Mesenchymal stem cell (in vitro differentiated cells and primary cell): ENCODE data around the gene NIT1.

Experiments used
- DNase-seq: peaks from one replicate; pipeline ENCODE4 v3.0.0-alpha.2; 2013
- H2AFZ ChIP-seq: one replicate; pipeline ENCODE4 v1.6.1; 2013; ENCODE audit warnings: low read depth, mild to moderate bottlenecking, control low read depth, inconsistent platforms, low read length, moderate library complexity
- H2AK5ac ChIP-seq: 2 replicates; pipeline ENCODE4 v1.6.1; 2013; ENCODE audit warnings: low read length, moderate library complexity, mild to moderate bottlenecking, inconsistent platforms; ENCODE audit not compliant: severe bottlenecking
- H2BK120ac ChIP-seq: one replicate; pipeline ENCODE4 v1.6.1; 2013; ENCODE audit warnings: low read depth, mild to moderate bottlenecking, inconsistent platforms, low read length, moderate library complexity
- H2BK12ac ChIP-seq, 2 experiments: one replicate each; pipeline ENCODE4 v1.6.1; 2013; ENCODE audit warnings: inconsistent platforms in 2 of 2, low read length in 2 of 2, mild to moderate bottlenecking in 2 of 2, moderate library complexity in 2 of 2, control low read depth in 1 of 2
- H2BK15ac ChIP-seq: one replicate; pipeline ENCODE4 v1.6.1; 2013; ENCODE audit warnings: mild to moderate bottlenecking, low read depth, inconsistent platforms; ENCODE audit not compliant: poor library complexity, severe bottlenecking
- H2BK5ac ChIP-seq: 2 replicates; pipeline ENCODE4 v1.6.1; 2013; ENCODE audit warnings: low read depth, mild to moderate bottlenecking, low read length, control low read depth, inconsistent platforms; ENCODE audit not compliant: poor library complexity, severe bottlenecking
- H3K14ac ChIP-seq, 2 experiments: one replicate each; pipeline ENCODE4 v1.6.1; 2013; ENCODE audit warnings: inconsistent platforms in 2 of 2, low read length in 2 of 2, control low read depth in 1 of 2, mild to moderate bottlenecking in 1 of 2, moderate library complexity in 1 of 2
- H3K18ac ChIP-seq, 2 experiments: one replicate each; pipeline ENCODE4 v1.6.1; 2013; ENCODE audit warnings: inconsistent platforms in 2 of 2, low read length in 2 of 2, control low read depth in 1 of 2, low read depth in 1 of 2, mild to moderate bottlenecking in 1 of 2
- H3K23ac ChIP-seq, 2 experiments: one replicate each; pipeline ENCODE4 v1.6.1; 2013; ENCODE audit warnings: inconsistent platforms in 2 of 2, low read length in 2 of 2, mild to moderate bottlenecking in 2 of 2, moderate library complexity in 2 of 2, control low read depth in 1 of 2
- H3K27ac ChIP-seq: 2 replicates; pipeline ENCODE4 v1.5.1; 2013; ENCODE audit warnings: mild to moderate bottlenecking, moderate library complexity, low read length, control low read depth, inconsistent platforms; ENCODE audit not compliant: poor library complexity, severe bottlenecking
- H3K27me3 ChIP-seq, 2 experiments: 2 replicates each; pipeline versions ENCODE4 v1.6.1 to v1.7.0; 2013; ENCODE audit warnings: low read length in 2 of 2, mild to moderate bottlenecking in 2 of 2, moderate library complexity in 2 of 2, control low read depth in 1 of 2, inconsistent platforms in 1 of 2; ENCODE audit not compliant: control insufficient read depth in 1 of 2, insufficient read depth in 1 of 2
- H3K36me3 ChIP-seq, 2 experiments: 2 replicates each; pipeline versions ENCODE4 v1.6.1 to v1.7.0; 2013; ENCODE audit warnings: low read length in 2 of 2, control low read depth in 1 of 2, inconsistent platforms in 1 of 2, low read depth in 1 of 2, mild to moderate bottlenecking in 1 of 2; ENCODE audit not compliant: insufficient read depth in 2 of 2, control insufficient read depth in 1 of 2
- H3K4ac ChIP-seq, 2 experiments: one replicate each; pipeline ENCODE4 v1.6.1; 2013; ENCODE audit warnings: inconsistent platforms in 2 of 2, low read length in 2 of 2, mild to moderate bottlenecking in 2 of 2, moderate library complexity in 2 of 2, control low read depth in 1 of 2, low read depth in 1 of 2
- H3K4me1 ChIP-seq: 2 replicates; pipeline ENCODE4 v1.6.1; 2013; ENCODE audit warnings: low read depth, low read length, control low read depth; ENCODE audit not compliant: control insufficient read depth, insufficient read depth
- H3K4me2 ChIP-seq: 2 replicates; pipeline ENCODE4 v1.6.1; 2013; ENCODE audit warnings: low read length, mild to moderate bottlenecking, inconsistent platforms; ENCODE audit not compliant: poor library complexity, severe bottlenecking
- H3K4me3 ChIP-seq, 2 experiments: 2 replicates each; pipeline versions ENCODE4 v1.5.1 to v1.7.0; 2013; ENCODE audit warnings: low read length in 2 of 2, mild to moderate bottlenecking in 2 of 2, control low read depth in 1 of 2, low read depth in 1 of 2; ENCODE audit not compliant: insufficient read depth in 1 of 2
- H3K79me1 ChIP-seq: replicated peaks from 2 replicates; pipeline ENCODE4 v1.6.1; 2013; ENCODE audit warnings: mild to moderate bottlenecking, control low read depth, low read length, inconsistent platforms; ENCODE audit not compliant: poor library complexity, severe bottlenecking
- H3K9ac ChIP-seq: 2 replicates; pipeline ENCODE4 v1.7.0; 2013; ENCODE audit warnings: mild to moderate bottlenecking, low read length, moderate library complexity
- H3K9me3 ChIP-seq: 2 replicates; pipeline ENCODE4 v1.7.0; 2013; ENCODE audit warnings: mild to moderate bottlenecking, low read length; ENCODE audit not compliant: control insufficient read depth
- H4K8ac ChIP-seq: one replicate; pipeline ENCODE4 v1.6.1; 2013; ENCODE audit warnings: inconsistent platforms, mild to moderate bottlenecking, low read length, moderate library complexity
- H4K91ac ChIP-seq: one replicate; pipeline ENCODE4 v1.6.1; 2013; ENCODE audit warnings: mild to moderate bottlenecking, low read length, inconsistent platforms
- WGBS: methylation state at CpG from one replicate; pipeline ENCODE4 v1.1.7; 2013; ENCODE audit warnings: mixed read lengths; 5-methylcytosine and 5-hydroxymethylcytosine counted together

The NIT1 gene

GRCh38 chr1:161157867-161158266 is 40.0 kb downstream of the NIT1 start:
- Histone ChIP-seq H2BK5ac (no peak overlapping the region), H4K8ac (no peak overlapping the region), H3K79me1 (peaks cover 38% of the 10 kb centered on the region), H3K23ac (no peak overlapping the region), H2AFZ (no peak overlapping the region), H4K91ac (no peak overlapping the region), H3K27me3 (no peaks in the 10 kb centered on the region), H3K36me3 (peaks cover 36 to 40% of the 10 kb centered on the region in 2 experiments), H3K4me2 (no peak overlapping the region), H2BK120ac (no peak overlapping the region), H3K4me1 (peaks cover 23% of the 10 kb centered on the region), H3K27ac (no peak overlapping the region), H3K18ac (no peak overlapping the region), H3K14ac (no peak overlapping the region), H3K9me3 (no peaks in the 10 kb centered on the region), H2AK5ac (no peak overlapping the region), H2BK15ac (no peak overlapping the region), H3K4me3 (no peak overlapping the region), H3K9ac (peak overlapping the region; percentile 91), H3K4ac (no peak overlapping the region), H2BK12ac (no peak overlapping the region)
- 100% methylated on average over 1 of the region's 1 CpG for WGBS
- DNase-seq = no peak

- Histone ChIP-seq H2BK5ac (no peak overlapping the region), H2BK120ac (no peak overlapping the region), H3K18ac (no peak overlapping the region), H3K23ac (no peak overlapping the region), H3K4me2 (no peak overlapping the region), H3K27ac (peak overlapping the region; percentile 45), H3K9me3 (no peaks in the 10 kb centered on the region), H4K91ac (no peak overlapping the region), H3K36me3 (peaks cover 39 to 46% of the 10 kb centered on the region in 2 experiments), H2BK15ac (no peak overlapping the region), H3K14ac (no peak overlapping the region), H2AK5ac (no peak overlapping the region), H2BK12ac (no peak overlapping the region), H3K79me1 (peaks cover 39% of the 10 kb centered on the region), H2AFZ (peak overlapping the region; percentile 64), H3K4ac (peak overlapping the region in 1 of 2 experiments; percentile 7), H4K8ac (peak overlapping the region; percentile 24), H3K9ac (peak overlapping the region; percentile 91), H3K27me3 (no peaks in the 10 kb centered on the region), H3K4me3 (peak overlapping the region in 1 of 2 experiments; percentile 92), H3K4me1 (peaks cover 23% of the 10 kb centered on the region)
- DNase-seq = no peak
- 92% methylated on average over 9 of the region's 9 CpGs for WGBS
Measured at GRCh38 chr1:161158316-161159010, 40.6 kb downstream of the NIT1 start.

- H3K14ac ChIP-seq = peak within 1 kb of the TSS; percentile 35 to 87
- peak within 1 kb of the TSS; percentile 86 for H2BK15ac ChIP-seq
- DNase-seq = peak; percentile 92
- peak within 1 kb of the TSS; percentile 91 for H3K9ac ChIP-seq
- H3K79me1 ChIP-seq = peaks cover 44% of the 10 kb centered on the region
- H2BK12ac ChIP-seq = no peak within 1 kb of the TSS
- 2% methylated on average over 59 of the region's 60 CpGs for whole genome bisulfite sequencing
- no peaks in the 10 kb centered on the region for H3K27me3 ChIP-seq
- H3K4me2 ChIP-seq = peak within 1 kb of the TSS; percentile 83
- no peak within 1 kb of the TSS for H2BK5ac ChIP-seq
- peak within 1 kb of the TSS; percentile 84 to 92 for H3K4me3 ChIP-seq
- H2AFZ ChIP-seq = peak within 1 kb of the TSS; percentile 64
- peak within 1 kb of the TSS; percentile 97 for H4K91ac ChIP-seq
- peak within 1 kb of the TSS; percentile 96 for H4K8ac ChIP-seq
- H3K18ac ChIP-seq = peak within 1 kb of the TSS; percentile 63 to 93
- H3K27ac ChIP-seq = peak within 1 kb of the TSS; percentile 45
- peak within 1 kb of the TSS; percentile 57 to 83 for H3K4ac ChIP-seq
- peak within 1 kb of the TSS; percentile 74 for H2BK120ac ChIP-seq
- peak within 1 kb of the TSS; percentile 8 for H2AK5ac ChIP-seq
- H3K4me1 ChIP-seq = peaks cover 23% of the 10 kb centered on the region
- H3K23ac ChIP-seq = peak within 1 kb of the TSS in 1 of 2 experiments; percentile 40
- H3K9me3 ChIP-seq = no peaks in the 10 kb centered on the region
- peaks cover 43 to 55% of the 10 kb centered on the region in 2 experiments for H3K36me3 ChIP-seq
Measured at GRCh38 chr1:161159087-161159912, 41.4 kb downstream of the NIT1 start, which contains the start of gene USP21. Gene USP21, plus strand, starts transcription at chr1:161159500. Its CDS starts 1,141 bp downstream, at chr1:161160641.

- no peak overlapping the region for H2AK5ac ChIP-seq
- 11% methylated on average over 9 of the region's 11 CpGs for WGBS
- peak overlapping the region in 1 of 2 experiments; percentile 40 for H3K23ac ChIP-seq
- no peak overlapping the region for H2BK12ac ChIP-seq
- H3K4me1 ChIP-seq = peaks cover 22% of the 10 kb centered on the region
- no peak overlapping the region for H3K27ac ChIP-seq
- H2BK15ac ChIP-seq = no peak overlapping the region
- no peaks in the 10 kb centered on the region for H3K27me3 ChIP-seq
- H3K4ac ChIP-seq = peak overlapping the region; percentile 57 to 83
- peak overlapping the region; percentile 96 for H4K8ac ChIP-seq
- H3K4me2 ChIP-seq = peak overlapping the region; percentile 76
- peaks cover 44% of the 10 kb centered on the region for H3K79me1 ChIP-seq
- no peak overlapping the region for H2BK5ac ChIP-seq
- peak overlapping the region; percentile 64 for H2AFZ ChIP-seq
- peaks cover 47 to 60% of the 10 kb centered on the region in 2 experiments for H3K36me3 ChIP-seq
- peak overlapping the region; percentile 91 for H3K9ac ChIP-seq
- H3K9me3 ChIP-seq = no peaks in the 10 kb centered on the region
- H4K91ac ChIP-seq = no peak overlapping the region
- peak overlapping the region; percentile 74 for H2BK120ac ChIP-seq
- H3K14ac ChIP-seq = peak overlapping the region; percentile 35 to 87
- H3K4me3 ChIP-seq = peak overlapping the region; percentile 84 to 92
- no peak for DNase-seq
- peak overlapping the region; percentile 63 to 93 for H3K18ac ChIP-seq
Measured at GRCh38 chr1:161159913-161160243, 42.0 kb downstream of the NIT1 start.
